Diencephalon (tissue), 1 donor: ENCODE results near the gene KASH5. TPM values are rescaled to one million over a fixed set of nuclear protein-coding genes. Genes with fewer than 3 reads are reported as not detected.

Source experiments
- total RNA-seq: library from RNA; depleted of rRNA; stranded (reverse); fragments of >200 nt; gene quantifications from one replicate; pipeline ENCODE4 v1.2.3, GENCODE V29; 2014

KASH5 gene, protein sequence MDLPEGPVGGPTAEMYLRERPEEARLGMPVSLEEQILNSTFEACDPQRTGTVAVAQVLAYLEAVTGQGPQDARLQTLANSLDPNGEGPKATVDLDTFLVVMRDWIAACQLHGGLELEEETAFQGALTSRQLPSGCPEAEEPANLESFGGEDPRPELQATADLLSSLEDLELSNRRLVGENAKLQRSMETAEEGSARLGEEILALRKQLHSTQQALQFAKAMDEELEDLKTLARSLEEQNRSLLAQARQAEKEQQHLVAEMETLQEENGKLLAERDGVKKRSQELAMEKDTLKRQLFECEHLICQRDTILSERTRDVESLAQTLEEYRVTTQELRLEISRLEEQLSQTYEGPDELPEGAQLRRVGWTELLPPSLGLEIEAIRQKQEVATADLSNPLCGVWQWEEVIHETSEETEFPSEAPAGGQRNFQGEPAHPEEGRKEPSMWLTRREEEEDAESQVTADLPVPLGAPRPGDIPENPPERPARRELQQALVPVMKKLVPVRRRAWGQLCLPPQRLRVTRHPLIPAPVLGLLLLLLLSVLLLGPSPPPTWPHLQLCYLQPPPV
- not detected for total RNA-seq

DNA sequence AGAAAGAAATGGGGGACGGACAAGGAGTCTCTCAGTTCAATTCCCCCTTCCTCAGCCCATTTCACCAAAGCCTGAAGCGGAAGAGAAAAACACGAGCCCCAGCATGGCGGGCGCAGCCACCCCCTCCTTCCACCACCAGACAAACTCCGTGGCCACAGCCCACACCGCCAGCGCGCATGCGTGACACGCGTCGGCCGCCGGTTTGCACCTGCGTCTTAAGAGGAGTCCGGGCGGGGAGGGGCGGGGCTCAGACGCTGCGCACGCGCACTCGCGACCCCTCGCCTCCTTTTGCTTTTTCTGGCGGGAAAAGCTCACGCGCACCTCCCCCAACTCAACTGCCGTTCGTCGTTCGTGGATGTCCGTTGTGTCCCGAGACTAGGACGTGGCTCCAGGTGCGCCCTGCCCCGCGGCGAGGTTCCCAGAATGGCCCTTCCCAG lies at the start of gene KASH5:
KASH5 (plus strand) TSS at position 314 of the 437 bp plus-strand sequence. CDS start 2,635 bp downstream, outside the sequence.

GRCh38 chr19:49362048-49362928 lies 25.8 kb upstream of the KASH5 start, which contains the start of gene TEAD2:
TSS of gene TEAD2 (minus strand) at chr19:49362416. CDS start at chr19:49360075, 2,341 bp downstream.

DNA sequence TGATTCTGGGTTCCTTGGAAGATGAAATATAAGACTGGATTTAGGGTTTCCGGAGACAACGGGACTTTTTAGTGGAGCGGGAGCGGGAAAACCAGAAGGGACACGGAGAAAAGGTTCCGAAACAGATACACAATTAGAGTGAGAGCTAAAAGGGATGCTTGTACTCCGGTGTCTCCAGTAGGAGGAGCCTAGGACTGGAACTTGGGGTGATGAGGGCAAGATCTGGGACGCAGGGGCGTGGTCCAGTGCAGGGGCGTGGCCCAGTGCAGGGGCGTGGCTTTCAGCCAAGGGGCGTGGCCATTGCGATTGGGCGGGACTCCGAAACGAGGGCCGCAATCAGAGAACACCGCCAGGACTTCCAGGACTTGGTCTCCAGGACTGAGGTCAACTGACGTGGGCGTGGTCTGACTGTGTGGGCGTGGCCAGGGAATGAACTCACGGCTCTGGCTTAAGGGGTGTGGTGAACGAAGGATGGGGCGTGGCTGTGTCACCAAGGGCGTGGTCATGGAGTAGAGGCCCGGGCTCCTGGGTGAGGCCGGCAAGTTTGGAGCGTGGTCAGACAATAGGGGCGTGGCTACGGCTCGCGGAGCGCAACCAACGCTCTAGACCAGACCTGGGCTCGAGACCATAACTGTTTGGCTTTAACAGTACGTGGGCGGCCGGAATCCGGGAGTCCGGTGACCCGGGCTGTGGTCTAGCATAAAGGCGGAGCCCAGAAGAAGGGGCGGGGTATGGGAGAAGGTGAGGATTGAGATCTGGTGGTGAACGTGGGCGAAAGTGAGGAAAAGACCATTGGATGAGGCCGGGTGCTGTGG lies 24.6 kb upstream of the KASH5 start, which contains the start of gene DKKL1:
DKKL1 (plus strand) TSS at position 610 of the 815 bp plus-strand sequence; CDS start at position 732, 122 bp downstream.

DNA sequence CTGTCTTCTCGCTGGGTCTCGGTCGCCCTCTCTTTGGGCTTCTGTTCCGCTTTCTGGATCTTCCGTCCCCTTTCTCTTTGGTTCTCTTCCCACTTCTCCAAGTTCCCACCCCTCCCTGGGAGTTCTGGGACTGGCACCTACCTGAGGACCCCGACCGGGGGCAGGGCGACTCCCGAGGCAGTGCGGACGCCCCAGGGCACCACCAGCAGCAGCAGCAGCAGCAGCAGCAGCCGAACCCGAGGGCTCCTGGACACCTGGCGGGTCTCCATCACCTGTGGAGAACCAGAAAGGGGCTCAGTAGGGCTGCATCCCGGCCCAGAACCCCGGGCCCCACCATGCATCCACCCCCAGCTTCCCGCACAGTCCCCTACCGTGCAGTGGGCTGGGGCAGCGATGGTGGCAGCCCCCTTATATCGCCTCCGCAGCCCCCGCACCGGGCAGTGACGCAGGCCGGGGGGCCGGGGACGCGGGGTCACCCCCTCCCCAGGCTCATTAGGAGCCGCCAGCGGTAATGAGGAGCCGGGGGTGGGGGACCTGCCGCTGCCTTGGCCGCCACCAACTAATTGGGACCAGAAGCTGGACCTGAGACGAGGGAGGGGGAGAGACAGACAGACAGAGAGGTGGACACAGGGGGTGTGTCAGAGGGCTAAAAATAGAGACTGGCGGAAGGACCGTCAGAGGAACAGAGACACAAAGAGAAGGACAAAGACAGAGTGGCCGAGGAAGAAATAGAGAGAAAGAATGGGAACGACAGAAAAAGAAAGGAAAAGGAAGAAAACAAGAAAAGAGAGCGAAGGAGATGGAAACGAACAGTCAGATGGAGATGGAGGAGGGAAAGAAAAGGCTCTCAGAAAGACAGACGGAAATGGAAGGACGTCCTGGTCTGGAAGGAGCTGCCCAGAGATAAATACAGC lies 35.3 kb downstream of the KASH5 start, which contains the start of gene PTH2:
PTH2 (minus strand) TSS at position 371 of the 914 bp plus-strand sequence; CDS start at position 269, 102 bp downstream.

GRCh38 chr19:49425178-49425577 lies 37.1 kb downstream of the KASH5 start, which contains the start of gene GFY:
TSS of gene GFY (plus strand) at chr19:49425388. CDS start at chr19:49426431, 1,043 bp downstream.

GRCh38 chr19:49441210-49441959 lies 53.3 kb downstream of the KASH5 start, which contains the start of gene SLC17A7:
TSS of gene SLC17A7 (minus strand) at chr19:49441527. CDS start at chr19:49441379, 148 bp downstream.

DNA sequence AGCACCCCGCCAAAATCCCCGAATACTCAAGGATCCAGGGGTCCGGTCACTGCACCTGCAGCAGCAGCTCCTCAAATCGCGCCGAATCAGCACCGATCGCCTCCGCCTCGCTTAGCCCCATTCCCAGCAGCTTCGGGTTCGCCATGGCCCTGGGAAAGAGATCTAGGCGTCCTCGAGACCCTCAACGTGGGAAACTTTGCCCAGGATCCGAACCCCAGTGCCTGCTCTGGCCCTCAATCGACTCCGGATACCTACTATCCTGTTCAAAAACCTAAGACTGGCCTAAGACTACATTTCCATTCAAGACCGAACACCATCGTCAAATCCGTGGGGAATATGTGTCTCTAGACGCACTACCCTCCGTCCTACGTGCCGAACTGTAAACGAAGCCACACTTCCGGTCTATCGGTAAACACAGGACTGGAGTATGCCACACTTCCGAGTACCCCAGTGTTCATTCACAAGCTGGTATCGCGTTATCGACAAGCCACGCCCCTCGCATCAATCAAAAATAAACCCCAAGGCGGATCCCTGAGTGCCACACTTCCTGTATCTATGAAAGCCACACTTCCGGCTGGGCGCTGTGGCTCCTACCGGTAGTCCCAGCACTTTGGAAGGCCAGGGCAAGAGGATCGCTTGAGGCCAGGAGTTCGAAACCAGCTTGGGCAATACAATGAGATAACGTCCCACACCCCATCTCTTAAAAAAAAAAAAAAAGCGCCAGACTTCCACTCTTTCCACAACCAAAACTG lies 63.6 kb downstream of the KASH5 start, which contains the start of gene PIH1D1:
PIH1D1 (minus strand) TSS at position 385 of the 752 bp plus-strand sequence; CDS start at position 145, 240 bp downstream.

GRCh38 chr19:49453013-49453756 lies 65.1 kb downstream of the KASH5 start, which contains the start of gene ALDH16A1:
TSS of gene ALDH16A1 (plus strand) at chr19:49453225. CDS start at chr19:49453332, 107 bp downstream.

Other genes starting within 250 kb of the KASH5 start
- 1.4 TPM for gene HRC, start 232.9 kb upstream of the KASH5 start, total RNA-seq
- 7.2 TPM for gene TRPM4, start 230.5 kb upstream of the KASH5 start, total RNA-seq
- 1.2 TPM for gene SLC6A16, start 63.1 kb upstream of the KASH5 start, total RNA-seq
- 2.1 TPM for gene CD37, start 52.8 kb upstream of the KASH5 start, total RNA-seq
- gene TEAD2, start 25.8 kb upstream of the KASH5 start, total RNA-seq: 10.8 TPM
- 1.6 TPM for gene DKKL1, start 24.4 kb upstream of the KASH5 start, total RNA-seq
- gene PTH2, start 35.2 kb downstream of the KASH5 start, total RNA-seq: not detected
- gene GFY, start 37.1 kb downstream of the KASH5 start, total RNA-seq: not detected
- gene SLC17A7, start 53.3 kb downstream of the KASH5 start, total RNA-seq: 1.2 TPM
- gene PIH1D1, start 63.6 kb downstream of the KASH5 start, total RNA-seq: 60.2 TPM
- gene ALDH16A1, start 65.0 kb downstream of the KASH5 start, total RNA-seq: 11.3 TPM
- 0.69 TPM for gene FLT3LG, start 86.0 kb downstream of the KASH5 start, total RNA-seq
- 2,032 TPM for gene RPL13A, start 99.4 kb downstream of the KASH5 start, total RNA-seq
- gene RPS11, start 108.2 kb downstream of the KASH5 start, total RNA-seq: 2,275 TPM
- 19.1 TPM for gene FCGRT, start 124.4 kb downstream of the KASH5 start, total RNA-seq
- gene RCN3, start 139.8 kb downstream of the KASH5 start, total RNA-seq: 3.9 TPM
- 34.4 TPM for gene NOSIP, start 192.3 kb downstream of the KASH5 start, total RNA-seq
- gene PRRG2, start 193.1 kb downstream of the KASH5 start, total RNA-seq: 1.2 TPM
- gene PRR12, start 202.9 kb downstream of the KASH5 start, total RNA-seq: 5.8 TPM